HG02588 (cell line): ENCODE data around the gene SAMD14.

Experiments
- ATAC-seq: cut with Tn5 transposase; IDR thresholded peaks from one replicate; pipeline ENCODE4 v1.9.1; 2021; ENCODE audit warnings: mild to moderate bottlenecking, moderate library complexity; ENCODE audit not compliant: unreplicated experiment

Gene SAMD14

DNA sequence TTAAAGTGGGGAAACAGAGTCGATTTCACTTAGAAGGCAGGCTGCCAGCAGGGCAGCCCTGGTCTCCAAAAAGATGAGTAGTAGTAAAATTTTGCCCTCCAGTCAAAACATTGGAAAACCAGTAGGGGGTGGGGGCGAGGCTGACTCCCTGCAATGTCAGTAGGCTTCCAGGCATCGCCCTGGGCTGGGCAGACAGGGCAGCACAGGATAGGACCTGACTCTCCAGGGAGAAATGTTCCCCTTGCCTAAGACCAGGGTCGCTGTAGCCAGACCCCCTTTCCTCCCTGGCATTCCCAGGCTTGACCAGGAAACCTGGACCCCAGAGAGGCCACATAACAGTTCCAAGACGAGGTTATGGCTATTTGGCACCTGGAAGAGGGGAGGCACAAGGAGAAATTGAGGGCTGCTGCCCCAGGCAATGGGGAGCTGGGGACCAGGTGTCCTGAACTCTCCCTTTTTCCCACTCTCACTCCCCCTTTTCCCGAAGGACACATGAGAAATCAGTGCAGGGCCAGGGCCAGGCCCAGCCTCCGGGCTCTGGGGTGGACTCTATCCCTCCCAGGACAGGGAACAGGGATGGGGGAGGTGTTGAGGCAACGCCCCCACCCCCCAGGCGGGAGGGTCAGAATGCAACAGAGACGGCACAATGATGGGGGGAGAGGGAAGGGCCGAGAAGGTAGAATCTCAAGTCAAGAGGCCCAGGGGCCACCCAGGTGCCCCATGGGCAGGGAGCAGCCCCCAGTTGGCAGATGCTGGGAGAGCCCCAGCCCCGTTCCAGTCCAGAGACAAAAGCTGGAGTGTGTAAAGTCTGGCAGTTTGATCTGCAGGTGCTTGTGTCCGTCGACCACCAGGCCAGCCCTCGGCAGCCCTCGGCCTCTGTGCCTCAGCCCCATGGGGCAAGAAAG lies 4.5 kb upstream of the SAMD14 start:
- no peak for ATAC-seq

DNA sequence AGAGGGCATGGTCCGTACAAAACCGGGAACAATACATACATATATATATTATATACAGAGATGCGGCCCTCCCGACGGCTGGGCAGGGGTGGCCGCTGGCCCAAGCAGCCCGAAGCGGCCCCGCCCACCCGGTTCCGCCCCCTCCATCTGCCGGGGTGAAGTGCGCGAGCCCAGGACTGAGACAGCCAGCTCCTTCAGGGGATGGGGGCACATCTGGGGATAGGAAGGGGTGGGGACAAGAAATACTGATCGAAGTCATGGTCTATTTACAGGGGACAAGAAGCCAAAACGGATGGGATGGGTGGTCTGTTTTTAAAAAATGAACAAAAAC lies 3.8 kb upstream of the SAMD14 start:
- ATAC-seq: no peak

DNA sequence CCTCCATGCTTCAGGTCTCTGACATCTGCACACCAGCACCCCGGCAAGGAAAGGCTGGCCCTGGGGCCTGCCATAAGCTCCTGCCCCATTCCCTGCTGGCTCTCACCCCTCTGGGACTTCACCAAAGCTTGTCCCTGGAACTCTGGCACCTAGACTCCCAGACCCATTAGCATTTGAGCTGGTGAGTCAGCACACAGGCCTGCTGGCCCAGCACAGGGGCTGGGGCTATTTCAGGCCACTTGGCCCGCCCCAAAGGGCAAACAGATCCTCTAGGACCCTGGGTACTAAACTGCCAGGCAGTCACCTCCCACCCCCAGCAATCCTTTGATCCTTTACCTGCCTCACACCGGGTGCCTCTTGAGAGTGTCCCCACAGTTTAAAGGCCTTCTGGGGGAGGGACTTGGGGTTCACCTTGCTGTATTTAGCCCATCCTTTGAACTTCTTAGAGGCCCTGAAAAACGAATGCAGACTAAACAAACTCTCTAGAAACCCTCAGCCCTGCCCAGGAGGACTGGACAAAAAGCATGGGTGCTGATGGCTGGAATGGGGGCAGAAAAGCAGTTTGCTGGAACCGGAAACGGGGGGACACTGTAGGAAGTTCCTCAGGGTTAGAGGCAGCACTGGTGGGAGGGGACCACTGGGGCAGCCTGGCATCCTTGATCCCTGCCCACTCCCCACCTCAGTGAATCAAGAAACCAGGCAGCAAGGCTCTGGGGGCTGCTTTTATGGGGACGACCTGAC lies 3.2 kb upstream of the SAMD14 start:
- no peak for ATAC-seq

DNA sequence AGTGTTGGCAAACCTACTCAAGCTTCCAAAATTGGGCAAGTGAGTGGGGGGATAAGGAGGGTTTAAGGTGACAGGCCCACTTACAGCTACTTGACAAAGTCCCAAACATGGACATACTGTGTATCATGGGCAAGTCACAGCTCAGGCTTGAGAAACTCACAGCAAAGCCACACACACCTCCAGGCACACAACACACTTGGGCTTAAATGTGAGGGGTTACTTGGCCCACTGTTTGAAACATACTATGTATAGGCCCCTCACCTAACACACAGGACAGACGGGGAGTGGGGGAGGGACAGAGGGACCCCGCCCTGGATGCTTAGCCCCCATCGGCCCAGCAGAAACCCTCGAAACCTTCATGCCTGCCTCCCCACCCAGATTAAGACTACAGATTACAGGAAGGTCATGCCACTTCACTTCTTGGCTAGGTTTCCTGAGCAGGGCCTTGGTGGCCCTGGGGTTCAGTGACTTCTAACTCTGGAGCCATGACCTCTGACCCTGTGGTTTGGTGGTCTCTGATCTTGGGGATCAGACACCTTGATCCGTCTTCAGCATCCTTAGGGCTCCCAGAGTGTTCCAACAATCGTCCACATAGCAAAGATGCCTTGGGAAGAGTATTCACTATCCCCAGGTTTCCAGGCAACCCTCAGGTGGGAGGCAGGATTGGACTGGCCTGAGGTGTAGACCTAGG lies 2.3 kb upstream of the SAMD14 start:
- no peak for ATAC-seq

DNA sequence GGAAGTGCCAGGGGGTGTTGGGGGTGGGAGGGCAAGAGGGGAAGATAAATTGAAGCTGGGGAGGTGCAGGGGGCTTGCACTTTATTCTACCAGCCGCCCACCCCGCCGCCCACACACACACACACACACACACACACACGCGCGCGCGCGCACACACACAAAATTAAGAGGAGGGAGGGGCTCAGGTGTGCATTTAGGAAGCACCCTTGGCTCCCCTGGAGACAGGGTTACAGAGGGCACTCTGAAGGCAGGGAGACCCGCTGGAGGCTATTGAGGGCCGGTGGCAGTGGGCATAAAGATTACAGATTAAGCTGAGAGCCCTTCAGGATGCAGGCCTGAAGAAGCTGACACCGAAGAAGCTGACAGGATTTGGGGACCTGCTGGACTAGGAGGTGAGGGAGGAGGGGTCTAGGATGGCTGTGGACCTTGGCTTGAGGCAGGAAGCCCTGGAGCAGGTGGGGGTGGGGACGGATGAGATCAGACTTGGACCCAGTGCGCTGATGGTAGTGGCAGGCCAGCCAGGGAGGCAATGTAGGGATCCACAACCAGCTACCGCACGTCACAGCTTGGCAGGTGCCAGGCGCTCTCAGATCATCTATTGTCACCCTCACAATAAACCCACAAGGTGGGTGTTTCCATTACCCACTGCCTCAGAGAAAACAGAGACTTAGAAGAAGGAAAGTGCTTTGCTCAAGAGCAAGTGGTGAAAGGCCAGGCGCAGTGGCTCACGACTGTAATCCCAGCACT lies 772 bp upstream of the SAMD14 start:
- no peak for ATAC-seq

DNA sequence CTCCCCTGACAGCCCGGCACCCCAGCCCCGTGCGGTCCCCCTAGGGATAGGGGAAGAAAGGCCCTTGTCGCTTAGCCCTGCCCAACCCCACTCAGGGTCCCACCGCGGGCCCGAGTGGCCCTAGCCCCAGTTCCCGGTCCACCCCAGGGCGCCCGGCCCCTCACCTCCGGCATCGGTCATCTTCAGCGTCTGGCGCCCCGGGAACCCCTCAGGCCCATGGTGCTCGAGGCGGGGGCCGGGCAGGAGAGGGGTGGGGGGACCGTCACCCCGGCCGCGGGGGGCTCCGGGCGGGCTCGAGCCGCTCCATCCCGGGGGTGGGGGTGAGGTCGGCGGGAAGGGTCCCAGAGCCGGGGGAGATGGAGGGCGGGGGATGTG lies 620 bp downstream of the SAMD14 start:
- no peak for ATAC-seq

DNA sequence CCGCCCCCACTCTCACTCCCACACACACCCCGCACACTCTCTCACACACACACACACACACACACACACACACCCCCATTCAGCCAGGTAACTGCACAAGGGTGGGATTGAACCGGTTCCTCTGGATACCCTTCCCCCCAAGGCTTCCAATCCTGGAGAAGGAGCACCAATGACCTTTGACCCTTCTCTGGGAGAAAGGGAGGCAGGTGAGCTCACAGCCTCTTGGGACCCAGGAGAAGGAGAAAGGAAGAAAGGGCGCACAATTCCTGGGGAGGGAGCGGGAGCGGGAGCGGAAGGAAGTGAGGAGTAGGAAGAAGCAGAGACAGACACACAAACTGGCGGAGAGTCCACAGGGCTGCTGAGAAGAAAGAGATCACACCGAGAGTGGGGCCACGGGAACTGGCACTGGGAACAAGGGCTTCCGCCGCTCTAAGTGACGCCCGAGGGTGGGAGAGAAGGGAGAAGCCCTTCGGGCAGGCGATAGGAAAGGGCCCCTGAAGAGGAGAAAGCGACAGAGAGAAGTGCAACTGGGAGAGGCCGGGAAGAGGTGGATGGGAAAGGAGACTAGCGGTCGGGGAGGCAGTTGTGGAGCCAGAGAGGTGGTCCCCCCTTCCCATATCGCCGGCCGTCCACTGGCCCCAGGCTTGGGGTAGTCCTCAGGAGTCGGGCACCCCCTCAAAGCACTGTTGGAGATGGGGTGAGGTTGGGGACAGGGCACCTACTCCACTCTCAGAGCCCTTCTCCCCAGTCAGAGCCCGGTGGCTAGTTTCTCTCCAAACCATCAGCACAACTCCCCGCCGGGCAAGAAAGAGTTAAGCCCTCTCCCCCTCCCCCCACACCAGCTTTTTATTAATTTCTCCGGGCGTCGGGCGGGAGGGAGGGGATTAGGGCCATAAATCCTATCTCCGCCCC lies 1.3 kb downstream of the SAMD14 start:
- no peak for ATAC-seq

DNA sequence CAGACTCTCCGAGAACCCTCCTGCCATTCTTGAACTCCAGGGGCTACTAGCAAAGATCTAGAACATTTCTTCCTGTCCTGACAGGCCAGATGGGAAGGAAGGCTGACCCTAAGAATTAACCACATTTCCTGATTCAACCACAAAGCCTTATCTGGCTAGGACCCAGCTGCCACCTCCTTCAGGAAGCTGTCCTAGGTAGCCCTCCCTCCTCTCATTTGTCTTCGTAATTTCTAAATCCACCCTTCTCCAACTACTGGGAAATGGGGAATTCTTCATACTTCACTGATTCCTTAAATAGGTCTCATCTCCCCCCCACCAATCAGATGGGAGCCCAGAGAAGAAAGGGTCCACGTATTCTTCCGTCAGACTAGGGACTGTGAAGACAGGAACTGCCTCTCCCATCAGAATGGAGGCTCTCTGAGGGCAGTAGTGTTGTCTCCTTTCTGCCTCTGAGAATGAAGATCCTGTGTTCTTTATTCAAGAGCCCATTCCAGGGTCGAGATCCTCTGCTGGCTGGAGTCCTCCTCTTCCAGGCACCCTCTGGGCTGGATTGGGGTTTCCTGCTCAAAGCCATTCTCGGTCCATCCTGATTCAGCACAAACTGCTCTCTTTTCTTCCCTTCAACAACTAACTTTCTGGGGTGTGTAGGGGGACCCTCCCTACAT lies 2.1 kb downstream of the SAMD14 start:
- no peak for ATAC-seq

DNA sequence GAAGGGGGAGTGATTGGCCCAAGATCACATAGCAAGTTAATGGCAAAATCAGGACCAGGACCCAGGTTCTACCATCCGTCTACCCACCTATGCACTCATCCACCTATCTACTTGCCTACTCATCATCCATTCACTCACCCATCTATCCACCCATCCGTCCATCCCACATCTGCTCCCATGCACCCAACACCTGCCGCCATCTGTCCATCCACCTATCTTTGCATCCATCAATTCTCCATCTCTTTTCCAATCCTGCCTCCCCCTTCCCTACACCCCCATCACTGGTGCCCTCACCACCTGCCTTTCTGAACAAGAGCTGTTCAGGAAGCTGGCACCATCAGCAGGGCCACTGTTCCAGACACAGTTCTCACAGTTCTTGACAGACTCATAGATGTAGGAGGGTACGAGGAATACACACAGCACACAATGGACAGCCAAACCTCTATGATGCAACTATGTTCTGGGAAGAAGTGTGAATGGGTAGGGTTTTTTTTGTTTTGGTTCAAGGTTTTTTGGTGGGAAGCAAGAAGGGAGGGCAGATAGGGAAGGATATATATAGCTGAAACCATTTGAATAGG lies 4.5 kb downstream of the SAMD14 start:
- no peak for ATAC-seq

DNA sequence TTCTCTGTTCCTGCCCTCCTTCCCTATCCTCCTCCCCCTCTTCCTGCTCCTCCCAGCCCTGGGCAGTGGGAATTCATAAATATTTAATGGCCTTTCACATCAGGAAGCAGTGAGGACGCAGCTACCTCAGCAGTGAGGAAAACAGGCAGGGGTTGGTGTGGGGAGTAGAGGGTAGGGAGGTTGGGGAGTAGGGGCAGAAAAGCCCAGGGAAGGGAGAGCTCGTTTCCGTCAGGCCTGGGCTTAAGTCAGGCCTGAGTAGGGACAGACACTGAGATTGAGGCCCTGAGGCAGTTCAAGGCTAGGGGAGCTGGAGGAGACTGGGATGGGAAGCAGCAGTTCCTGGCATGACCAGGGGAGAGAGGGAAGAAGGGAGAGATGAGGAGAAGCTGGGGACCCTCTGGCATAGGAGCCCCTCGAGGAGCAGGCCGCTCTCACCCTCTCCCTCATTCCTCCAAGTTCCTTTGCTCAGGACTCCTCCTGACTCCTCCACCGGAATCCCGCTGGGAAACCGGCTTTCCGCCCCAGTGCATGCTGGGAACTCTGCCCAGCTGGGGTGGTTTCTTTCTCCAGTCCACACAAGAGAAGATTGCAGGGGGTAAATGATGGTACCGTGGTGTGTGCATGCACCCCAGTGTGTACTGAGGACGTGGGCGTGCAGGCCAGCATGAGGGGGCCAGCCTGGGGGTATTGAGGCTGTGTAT lies 6.2 kb downstream of the SAMD14 start:
- ATAC-seq: no peak

DNA sequence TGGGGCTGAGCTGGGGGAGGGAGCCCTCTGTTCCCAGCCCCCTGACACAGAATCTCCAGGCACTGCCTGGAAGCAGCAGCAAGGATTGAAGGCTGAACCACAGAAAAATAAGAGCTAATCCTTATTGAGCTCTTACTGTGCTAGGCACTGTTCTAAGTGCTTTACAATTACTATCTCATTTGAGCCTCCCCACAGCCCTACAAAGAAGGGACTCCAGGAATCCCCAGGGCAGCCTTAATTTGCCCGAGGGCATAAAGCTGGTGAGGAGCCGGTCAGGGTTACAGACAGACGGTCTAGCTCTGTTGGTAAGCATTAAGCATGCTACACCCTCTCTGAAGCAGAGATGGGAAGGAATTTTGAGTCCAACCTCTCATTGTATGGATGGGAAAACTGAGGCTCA lies 7.0 kb downstream of the SAMD14 start:
- no peak for ATAC-seq

DNA sequence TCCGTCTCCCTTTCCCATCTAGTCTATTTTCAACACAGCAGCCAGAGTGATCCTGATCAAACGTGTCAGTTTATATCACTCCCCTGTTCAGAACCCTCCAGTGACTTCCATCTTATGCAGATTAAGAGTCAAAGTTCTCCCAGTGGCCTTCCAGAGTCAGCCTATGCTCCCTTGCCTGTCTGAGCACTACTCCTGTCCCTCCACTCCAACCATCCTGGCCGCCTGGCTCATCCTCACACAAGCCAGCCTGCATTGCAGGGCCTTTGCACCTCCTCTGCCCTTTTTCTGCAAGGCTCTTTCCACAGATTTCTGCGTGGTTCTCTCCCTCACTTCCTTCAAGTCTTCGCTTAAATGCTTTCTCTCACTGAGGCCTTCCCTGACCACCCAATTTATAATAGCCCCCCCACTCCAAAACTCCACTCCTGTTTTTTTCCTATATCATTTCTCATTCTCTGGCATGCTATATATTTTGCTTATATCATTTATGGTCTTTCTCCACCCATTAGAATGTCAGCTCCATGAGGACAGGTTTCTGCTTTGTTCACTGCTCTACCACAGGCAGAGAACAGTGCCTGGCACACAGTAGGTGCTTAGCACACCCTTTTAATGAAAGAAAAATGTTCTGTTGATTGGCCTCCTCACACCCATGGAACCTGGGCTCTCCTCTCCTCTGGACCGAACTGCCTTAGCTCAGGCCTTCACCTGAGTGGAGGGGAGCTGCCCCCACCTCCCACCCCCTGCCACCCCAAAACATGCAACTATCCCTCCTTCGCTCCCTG lies 9.3 kb downstream of the SAMD14 start:
- ATAC-seq: no peak

DNA sequence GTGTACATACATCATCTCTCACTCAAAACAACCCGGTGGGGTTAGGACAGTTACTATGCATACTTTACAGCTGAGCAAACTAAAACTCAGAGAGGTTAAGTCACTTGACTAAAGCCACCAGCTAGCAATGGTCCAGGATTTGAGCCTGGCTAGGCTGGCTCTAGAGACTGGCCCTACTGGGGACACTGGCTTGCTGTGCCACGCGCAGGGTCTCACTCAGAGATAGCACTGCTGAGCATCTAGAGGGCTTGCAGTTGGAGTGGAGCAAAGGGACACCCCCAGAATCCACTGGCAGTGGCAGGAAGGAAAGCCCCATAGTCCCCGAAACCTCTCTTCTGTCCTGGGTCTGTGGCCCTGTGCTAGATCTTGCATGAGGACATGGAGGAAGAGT lies 11.1 kb downstream of the SAMD14 start:
- no peak for ATAC-seq

DNA sequence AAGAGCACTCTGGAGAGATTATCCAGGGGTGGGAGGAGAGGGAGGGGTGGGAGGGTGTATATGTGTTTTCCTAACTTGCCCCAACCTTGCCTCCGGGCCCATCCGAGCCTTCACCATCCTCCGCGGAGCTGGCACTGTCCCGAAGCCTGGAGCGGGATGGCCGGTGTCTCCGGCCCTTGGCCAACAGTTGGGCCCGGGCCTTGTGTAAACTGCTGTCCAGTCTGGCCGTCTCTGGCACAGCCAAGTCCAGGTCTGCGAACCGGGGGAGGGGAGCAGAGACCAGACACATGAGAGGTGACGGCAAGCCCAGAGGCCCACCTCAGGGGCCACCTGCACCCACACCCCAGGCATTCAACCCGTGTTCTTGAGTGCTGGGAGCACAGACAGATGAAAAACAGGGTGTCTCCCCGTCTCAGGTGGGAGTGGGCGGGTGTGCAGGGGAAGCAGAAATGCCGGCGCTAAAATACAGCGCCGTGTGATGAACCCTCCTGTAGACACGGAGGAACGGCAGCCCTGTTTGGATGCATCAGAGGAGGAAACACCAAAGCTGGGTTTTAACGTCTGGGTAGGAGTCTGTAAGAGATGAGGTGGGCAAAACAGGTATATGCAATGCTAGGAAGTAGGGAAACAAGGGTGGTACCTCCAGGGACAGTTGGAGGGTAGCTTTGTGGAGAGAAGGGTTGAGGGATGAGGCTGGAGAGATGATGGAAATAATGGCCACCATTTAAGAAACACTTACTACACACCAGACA lies 11.7 kb downstream of the SAMD14 start:
- ATAC-seq: no peak

DNA sequence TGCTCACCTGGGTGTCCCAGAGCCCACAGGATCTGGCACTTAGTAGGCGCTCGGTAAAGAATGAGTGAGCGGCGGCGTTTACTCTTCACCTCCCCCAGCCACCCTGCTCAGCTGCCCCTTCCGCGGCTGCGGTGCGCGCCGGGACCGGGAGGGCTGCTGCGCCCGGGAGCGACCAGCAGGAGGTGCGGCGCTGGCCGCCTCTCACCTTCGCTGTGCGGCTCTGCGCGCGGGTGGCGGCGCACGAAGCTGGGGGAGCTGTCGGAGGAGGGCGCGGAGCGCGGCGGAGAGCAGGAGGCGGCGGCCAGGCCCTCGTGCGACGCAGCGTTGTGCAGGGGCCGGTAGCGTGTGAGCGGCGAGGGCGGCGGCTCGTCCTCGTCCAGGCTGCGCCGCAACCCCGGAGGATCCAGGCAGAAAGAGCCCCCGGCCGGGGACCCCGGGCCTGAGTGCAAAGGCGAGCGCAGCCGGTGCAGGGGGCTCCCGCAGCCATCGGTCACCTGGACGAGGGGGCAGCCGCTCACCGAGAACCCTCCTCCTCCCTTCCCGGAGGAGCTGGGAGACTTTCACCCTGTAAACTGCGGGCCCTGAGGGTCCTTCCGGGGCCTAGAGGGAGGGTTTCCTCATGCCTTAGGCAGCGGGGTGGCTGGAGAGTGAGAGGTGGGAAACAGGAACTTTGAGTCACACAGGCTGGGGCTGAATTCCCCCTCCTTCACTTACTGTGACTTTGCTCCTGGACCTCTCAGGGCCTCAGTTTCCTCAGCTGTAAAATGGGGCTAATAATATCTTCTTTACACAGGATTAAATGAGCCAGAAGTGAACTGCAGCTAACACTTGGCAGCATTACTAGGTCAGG lies 12.5 kb downstream of the SAMD14 start:
- ATAC-seq: no peak

DNA sequence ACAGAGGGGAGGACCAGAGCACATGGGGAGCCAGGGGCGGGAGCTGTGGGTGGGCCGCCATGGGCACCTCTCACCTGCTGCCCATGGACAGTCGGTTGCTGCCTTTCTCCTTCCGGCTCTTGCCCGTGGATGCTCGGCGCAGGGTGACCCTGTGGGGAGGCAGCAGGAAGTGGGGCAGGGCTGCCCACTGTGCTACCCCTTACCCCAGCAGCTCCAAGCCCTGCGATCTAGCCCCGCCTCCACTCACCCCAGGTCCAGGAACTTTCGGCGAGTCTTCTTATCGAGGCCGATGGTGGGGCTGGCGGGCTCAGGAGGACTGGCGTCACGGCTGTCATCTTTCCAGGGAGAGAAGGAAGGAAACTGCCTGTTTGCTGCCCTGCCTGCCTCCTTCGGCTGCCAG lies 14.2 kb downstream of the SAMD14 start:
- ATAC-seq: no peak
